NCI-H146 treated with DMSO at 0.1 percent for 48 hours (cell line): Measurements from ENCODE around the gene STK16.

Experiments
- DNase-seq: peaks from one replicate; lab custom pipeline; 2025; ENCODE audit not compliant: unreplicated experiment; lab: John Stamatoyannopoulos, UW

STK16 gene

DNA sequence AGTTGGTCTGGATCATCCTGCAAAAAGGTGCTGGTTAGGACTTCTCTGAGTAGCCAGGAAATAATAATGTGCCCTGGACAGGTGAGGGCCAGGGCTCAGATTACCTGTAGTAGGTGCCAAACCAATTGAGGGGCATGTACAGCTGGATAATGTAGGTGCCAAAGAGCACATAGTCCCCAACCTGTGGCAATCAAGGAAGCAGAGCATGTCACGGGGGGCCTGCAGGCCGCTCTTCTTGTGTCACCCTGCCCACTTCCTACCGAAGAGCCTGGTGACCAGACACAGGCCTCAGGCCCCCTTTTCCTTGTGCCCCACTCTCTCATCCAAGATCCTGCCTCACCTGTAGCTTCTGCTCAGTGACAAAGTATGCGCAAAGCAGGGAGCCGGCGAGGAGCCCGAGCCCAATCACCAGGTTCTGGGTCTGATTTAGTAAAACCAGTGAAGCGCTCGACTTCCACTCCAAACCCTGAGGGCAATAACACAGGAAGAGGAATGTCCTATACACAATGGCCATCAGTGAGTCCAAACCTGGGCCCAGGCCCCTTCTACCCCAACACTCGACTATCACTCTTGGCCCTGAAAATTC, 31.7 kb upstream of the STK16 start:
- no peak for DNase-seq

DNA sequence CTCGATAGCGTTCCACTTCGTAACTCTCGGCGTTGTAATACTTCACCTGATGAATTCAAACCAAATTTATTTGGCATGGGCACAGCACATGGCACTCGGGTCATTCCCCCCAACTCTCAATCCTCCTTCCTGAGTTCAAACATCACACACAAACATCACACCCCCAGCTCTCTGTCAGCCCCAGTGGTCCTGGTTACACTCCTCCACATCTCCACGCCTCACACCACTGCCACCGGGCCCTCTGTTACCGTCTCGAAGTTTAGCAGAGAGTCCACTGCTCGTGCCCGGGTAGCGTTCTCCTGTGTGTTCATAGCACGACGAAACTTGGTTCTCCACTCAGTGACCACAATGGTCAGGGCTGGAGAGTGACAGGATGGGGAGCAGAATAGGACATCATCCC, 31.1 kb upstream of the STK16 start:
- no peak for DNase-seq

DNA sequence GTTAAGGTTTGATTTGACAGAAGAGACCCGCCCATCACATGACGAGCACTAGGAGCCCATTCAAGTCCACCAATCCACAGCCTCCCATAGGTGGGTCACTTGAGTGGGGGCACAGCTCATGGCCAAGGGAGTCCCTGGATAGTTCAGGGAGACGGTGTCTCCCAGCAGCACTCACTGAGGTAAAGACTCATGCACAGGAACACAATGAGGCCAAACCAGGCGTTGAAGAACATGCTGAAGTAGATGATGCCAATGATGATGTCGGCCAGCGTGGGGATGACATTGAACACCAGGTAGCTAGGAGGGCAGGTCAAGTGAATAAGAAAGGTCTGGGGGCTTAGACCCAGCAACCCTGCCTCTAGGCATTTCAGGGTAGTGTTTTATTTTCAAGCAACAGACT, 30.5 kb upstream of the STK16 start:
- DNase-seq = no peak

DNA sequence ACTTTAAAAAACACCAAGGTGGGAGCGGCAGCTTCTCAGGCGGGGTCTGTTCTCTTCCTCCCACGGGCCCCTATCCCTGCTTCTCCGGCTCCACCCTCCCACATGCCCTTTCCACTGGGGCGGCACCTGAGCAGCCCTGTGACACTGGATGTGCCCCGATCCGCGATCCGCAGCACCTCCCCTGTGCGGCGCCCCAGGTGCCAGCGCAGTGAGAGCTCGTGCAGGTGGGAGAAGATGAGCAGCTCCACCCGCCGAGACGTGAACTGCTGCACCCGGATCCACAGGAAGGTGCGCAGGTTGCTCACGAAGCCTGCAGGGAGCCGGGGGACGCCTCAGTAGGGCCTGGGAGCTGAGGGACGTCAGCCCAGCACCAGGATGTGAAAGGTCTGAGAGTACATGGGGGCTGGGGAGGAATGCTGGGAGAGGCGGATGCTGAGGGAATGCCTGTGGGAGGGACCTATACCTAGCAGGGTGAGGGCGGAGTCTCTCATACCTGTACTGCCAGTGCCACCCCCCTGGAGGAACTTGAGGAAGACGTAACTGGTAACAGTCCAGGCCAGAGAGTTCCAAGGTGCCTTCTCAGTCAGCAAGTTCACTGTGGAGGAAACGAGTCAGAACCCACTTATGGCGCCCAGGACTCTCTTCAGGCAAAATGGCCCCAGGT, 29.3 kb upstream of the STK16 start:
- DNase-seq = no peak

DNA sequence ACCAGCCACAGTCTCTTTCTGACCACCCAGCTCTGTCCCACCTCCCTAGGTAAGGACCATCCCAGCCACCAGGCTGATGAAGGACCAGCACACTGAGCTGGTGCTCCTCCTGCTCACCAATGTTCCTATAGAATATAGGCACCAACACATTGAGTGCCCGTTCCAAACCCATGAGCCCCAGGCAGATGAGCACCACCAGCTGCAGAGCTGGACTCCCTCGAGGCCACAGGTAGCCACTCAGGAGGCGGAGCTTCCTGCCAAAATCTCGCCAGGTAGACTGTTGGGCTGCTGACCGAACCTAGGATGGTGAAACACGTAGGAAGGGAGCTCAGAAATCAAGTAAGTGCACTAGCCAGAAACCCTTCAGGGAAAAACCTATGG, 28.8 kb upstream of the STK16 start:
- no peak for DNase-seq

DNA sequence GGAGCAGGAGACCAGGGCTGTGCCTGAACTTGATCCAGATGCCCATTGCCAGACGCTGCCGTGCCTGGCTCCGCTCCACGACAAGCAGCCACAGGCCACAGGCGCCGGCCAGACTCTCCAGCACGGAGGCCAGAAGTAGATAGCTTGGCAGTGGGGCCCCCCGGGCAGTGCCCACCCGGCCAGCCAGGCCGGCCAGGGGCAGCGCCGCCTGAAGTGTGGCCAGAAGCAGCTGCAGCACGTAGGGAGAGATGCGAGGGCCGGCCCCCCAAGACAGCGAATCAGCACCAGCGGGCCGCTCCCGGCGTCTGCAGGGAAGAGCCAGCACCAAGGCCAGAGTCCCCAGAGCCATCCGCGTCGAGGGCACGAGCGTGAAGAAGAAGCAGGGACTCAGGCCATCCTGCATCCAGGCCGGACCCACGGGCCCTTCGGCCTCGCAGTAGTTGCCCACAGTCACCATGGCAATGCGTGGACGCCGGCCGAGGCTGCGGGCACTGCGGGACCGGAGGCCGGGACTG, 27.0 kb upstream of the STK16 start:
- DNase-seq = peak; percentile 15

DNA sequence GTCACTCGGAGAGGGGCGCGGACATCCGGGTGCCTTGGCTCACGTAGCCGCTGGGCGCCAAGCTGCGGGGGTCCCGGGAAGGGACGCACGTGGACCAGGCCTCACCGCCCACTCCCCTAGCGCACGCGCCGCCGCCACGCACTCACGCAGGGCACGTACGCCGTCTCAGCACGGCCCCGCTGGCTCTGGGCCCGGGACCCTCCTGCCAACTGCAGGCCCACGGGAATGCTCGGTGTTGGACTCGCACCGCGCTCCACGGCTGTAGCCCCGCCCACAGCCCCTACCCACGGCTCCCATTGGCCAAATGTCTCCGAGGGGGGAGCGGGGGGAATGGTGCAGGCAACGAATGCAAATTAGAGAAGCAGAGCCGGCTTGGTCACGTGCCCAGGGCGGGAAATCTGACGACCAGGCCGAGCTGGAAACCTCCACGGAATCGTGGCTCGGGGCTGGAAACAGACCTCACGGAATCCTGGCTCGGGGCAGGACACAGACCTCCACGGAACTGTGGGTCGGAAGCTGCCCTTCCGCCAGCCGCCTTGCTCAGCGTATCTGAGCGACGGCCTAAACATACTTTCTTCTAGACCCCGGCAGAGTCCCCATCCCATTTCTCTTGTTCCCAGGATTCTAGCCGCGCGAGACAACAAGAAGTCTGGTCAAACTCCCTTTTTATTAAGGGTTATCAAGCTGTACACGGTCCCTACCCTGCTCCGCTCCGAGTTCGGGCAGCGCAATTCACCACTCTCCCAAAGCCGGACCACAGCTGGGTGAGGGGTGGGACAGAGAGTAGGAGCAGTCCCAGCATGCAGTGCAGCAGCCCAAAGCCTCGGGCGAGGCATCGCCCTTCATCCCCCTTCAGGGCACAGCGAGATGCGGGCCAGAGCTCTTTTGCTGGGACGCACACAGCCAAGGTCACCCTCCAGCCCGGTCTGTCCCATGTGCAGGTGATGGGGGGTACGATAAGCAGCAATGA, 26.3 kb upstream of the STK16 start, which contains the start of gene ABCB6:
ABCB6 (minus strand) TSS at position 227 of the 970 bp plus-strand sequence. CDS start 285 bp downstream, outside the sequence.
- DNase-seq = peak; percentile 35

DNA sequence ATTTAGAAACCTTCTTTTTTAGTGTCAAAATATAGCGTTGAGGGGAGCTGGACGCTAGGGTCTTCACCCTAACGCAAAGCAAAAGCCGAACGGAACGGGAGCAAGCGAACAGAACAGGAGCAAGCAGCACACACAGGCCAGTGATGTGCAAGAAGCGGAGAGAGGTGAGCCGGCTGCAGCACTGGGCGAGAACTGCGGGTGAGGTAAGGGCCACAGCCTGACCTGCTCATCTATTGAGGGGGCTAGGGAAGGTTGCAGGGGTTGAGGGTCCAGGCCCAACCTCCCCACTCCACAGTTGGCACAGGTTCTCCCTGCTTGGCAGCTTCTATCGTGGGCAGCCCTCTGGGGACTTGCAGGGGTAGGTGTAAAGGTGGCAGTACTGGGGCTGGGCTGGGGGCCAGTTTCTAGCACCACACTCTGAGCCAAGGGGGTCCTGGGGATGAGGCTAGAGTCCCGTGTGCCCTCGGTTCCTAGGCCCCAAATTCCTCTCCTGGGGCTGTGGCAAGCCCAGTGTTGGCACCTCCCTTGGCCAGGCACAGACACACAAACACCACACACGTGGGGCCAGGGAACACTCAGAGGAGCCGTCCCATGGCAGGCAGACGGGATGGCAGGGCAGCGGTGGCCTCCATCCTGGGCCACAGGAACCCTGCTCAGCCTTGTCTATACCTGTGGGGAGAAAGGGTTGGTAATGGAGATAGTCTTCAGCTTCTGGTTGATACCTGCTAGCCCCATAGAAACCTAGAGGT, 25.3 kb upstream of the STK16 start:
- DNase-seq = no peak

DNA sequence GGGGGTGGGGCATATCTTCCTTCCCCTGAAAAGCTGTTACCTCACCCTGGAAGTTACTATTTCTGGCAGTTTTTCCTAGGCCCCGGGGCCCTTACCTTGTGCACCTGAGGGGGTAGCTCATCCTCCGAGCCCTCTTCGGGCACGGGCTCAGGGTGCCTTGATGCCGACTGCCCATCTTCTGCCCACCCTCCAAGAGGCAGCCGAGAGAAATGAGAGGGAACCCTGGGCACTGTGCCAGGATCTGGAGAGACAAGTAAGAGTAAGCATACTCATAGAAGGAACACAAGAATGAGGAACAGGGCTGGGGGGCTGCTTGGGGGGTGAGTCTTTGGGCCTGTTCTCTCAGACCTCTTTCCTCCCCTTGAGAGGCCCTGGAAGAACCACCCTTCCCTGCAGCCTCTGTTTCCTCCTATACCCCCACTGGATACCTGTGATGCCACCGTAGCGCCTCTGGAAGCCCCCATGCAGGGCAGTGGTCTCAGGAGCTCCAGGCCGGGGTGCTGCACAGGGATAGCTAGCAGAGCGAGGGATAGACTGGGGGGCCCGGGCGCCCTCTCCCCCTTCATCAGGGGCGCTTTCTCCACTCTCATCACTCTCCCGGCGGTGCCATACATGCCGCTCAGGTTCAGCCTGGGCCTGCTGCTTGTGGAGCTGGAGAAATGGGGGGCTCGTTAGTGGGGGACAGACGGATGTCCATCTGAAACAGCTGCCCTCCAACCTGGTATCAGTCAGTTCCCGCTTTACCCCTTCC, 24.5 kb upstream of the STK16 start:
- DNase-seq = no peak

DNA sequence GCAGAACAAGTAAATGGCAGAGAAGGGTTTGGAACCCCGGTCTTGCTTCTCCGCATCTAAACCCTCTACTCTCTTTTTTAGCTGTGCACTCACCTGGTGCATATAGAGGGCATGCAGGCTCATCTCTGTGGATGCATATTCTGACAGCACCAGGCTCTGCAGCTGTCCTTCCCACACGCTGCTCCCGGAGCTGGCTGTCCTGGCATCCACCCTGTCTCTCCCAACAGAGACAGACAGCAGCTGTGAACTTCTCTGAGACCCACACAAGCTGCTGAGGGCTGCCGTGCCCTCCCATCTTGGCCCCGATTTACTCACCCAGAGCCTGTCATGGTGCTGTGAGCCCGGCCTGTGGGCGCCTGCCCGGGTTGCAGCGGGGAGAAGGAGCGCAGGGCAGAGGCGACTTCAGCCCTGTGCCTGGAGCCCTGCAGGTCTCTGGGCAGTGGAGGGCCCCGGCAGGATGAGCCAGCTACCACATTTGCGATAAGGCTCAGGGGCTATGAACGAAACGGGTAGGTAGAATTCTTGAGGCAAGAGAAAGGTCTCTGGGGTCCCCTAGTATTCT, 23.2 kb upstream of the STK16 start:
- DNase-seq = no peak

DNA sequence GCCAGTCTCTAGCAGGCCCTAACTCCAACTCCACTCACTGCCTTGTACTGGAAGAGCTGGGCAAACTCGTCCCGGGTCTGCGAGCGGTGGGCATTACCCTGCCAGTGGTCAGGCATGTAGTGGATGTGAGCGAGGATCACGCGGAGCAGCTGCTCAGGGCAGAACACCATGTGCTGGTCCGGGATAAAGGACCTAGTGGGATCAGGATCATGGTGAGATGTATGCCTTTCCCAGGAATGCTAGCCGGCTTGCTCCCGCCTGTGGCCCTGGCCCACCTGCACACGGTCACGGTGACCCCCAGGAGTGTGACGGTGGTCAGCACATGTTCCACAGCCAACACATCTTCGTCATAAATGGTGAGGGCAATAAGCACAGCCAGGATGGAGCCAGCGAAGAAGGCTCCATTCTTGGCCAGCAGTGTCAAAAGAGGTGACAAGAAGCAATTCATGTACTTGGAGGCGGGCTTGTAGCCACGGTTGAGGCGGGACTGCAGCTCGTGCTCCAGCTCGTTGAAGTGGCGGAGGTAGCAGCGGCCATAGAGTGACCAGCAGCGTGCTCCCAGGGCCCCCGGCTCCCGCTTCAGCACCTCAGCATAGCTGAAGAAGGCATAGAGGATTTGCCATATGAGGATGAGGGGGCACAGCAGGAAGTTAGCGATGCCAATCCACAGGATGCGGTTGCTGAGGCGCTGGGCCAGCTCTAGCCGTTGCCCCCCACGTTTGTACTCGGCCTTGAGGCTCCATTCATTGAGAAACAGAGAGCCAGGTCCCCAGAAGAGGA, 21.3 kb upstream of the STK16 start:
- DNase-seq = no peak

DNA sequence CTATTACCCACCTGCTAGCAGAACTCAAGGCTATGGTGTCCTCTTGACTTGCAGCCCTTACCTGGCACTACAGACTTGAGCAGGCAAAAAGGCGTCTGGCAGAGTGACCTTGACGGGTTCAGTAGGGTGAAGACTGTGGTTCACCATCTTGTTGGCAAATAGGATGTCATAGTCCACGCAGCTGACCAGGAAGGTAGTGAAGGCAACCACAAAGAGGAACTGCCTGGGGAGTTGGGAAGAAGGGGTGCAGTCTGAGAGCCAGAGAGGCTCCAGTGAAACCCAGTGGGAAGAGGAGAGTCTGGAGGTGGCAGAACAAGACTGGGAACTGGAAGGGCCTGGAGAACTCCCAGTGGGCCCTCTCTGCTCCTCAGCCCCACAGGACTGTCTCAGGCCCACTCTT, 19.9 kb upstream of the STK16 start:
- DNase-seq = no peak

DNA sequence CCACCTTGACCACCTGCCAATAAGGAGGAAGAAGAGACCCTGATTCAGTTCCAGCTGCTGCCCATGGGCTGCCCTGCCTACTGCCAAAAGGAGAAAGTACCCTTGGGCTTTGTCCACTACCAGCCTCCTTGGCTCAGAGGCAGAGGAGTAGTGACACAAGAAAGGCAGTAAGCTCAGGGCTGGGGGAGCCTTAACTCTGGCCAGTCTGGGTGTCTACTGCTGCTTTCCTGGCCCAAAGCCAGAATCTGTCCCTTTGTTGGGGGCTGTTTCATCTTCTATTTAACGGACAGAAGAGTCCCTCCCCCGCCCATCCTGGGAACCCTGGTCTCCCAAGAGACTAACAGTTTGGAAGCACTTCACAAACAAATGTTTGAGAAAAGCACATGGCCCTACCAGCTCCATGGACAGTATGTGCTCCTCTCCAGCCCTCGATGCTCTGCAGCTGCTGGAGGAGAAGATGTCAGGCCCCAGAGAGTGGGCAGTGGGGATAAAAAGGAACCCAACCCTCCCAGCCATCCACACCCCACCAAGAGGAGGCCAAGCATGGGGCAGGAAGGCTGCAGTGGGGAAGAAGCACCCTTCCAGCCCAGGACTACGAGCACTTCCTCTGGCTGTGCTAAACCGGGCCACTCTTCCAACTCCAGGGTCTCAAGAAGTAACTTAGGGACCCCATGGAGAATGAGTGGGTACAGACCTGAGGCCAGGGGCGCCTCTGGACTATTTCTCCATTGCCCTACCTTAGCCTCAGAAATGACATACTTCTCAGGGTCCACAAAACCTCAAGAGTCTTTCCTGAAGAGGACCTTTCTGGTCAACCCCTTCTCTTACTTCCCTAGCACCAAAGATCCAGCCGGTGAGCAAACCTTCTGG, 17.0 kb upstream of the STK16 start:
- DNase-seq = no peak

DNA sequence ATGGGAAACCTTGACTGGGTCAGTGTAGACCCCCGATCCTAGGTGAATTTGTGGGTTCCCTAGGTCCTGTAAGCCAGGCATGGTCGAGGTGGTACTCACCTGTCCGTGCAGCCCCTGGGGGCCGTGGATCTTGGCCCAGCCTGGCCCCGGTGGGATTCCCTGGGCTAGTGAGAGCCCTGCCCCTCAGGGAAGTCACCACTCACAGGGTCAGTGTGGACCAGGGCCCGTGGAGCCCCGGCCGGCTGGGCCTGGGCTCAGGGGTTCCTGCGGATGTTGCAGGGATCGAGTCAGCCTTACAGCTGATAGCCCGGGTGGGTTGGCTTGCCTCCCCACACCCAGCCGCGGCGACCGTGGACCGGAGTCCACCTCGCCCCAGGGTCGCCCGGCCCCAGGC, 16.4 kb upstream of the STK16 start:
- DNase-seq = no peak

DNA sequence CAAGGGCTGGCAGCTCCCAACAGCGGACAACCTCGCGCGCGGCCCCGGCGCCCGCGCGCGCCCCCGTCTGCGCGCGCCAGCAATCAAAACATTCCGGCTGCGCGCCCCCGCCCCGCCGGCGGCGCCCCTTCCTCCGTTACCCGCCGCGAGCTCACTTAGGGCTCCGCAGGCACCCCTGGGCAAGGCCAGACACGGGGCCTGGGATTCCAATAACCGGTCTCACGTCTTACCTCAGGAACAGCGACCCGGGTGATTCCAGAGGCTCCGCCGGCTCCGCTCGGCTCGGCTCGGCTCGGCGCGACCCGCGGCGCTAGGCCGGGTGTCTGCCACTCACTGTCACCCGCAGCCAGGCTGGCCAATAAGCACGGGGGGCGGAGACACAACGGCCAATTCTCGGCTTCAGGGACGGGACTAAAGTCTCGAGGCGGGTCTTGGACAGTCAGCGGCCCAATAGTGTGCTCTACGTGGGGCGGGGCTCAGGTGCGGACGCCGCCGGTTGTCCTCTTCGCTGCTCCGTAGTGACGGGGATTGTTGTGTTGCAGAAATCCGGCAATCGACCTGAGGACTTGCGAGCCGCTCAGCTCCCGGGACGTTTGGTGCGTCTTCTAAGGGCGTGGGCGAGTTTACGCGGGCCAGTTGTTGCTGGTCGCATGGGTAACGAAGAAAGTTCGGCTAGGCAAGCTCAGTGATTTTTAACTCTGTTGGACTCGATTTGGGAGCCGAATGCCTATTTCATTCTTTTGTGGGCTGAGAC, 15.8 kb upstream of the STK16 start, which contains the start of the genes ANKZF1 and ATG9A:
ANKZF1 (plus strand) TSS at position 502 of the 754 bp plus-strand sequence. CDS start 452 bp downstream, outside the sequence.
ATG9A (minus strand) TSS at position 332 of the 754 bp plus-strand sequence. CDS start 1,612 bp downstream, outside the sequence.
- peak; percentile 91 for DNase-seq

DNA sequence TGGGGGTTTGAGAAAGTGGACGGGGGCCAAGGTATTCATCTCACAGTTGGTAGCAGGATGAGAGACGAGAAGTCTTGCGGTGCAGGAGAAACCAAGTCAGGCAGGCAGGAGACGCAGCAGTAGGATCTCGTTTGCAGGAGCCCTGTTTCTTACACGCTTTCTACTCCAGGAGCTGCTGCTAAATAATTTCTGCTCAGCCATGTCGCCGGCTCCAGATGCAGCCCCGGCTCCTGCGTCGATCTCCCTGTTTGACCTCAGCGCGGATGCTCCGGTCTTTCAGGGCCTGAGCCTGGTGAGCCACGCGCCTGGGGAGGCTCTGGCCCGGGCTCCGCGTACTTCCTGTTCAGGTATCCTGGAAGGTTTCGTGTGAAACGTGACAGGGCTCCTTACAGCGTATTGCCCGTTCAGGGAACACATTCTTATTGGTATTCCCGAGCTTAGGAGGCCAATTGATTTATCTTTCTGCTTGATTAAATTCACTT, 15.2 kb upstream of the STK16 start:
- DNase-seq = no peak

DNA sequence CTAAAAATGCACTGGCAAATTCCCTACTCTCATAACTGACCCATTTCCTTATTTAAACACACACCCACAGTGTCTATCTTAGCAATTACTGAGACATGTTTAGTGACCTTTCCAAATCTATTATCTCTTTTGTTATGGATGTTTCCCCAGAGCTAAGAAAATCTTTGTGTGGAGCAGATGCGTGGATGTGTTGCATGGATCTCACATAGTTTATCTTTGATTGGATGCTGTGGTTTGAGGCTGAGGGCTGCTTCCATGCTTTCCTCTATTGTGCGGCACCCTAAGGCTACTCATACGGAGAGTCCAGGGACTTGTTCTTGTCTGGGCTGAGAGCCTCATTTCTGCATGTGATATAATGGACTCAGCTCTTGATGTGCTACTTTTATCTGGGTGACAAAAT, 10.9 kb upstream of the STK16 start:
- no peak for DNase-seq
